Left forelimb (tissue), 1 donor: ENCODE results near the gene CDIPT.
A peak's percentile ranks its signal among the peaks of the same experiment; 100 is the strongest.
"Not testable (repeated sequence)": the region's sequence is repeated elsewhere in the genome, so short reads cannot be mapped to it uniquely, and the experiment has no call there.

Source experiments
- DNase-seq: peaks from one replicate; pipeline ENCODE4 v3.0.0-alpha.2; 2018; ENCODE audit warnings: low spot score

Gene CDIPT, protein sequence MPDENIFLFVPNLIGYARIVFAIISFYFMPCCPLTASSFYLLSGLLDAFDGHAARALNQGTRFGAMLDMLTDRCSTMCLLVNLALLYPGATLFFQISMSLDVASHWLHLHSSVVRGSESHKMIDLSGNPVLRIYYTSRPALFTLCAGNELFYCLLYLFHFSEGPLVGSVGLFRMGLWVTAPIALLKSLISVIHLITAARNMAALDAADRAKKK

GRCh38 chr16:29862884-29863668 lies at the start of gene CDIPT:
Gene CDIPT (minus strand): TSS chr16:29863226. CDS start chr16:29862857, 369 bp downstream.
- peak; percentile 89 for DNase-seq

DNA sequence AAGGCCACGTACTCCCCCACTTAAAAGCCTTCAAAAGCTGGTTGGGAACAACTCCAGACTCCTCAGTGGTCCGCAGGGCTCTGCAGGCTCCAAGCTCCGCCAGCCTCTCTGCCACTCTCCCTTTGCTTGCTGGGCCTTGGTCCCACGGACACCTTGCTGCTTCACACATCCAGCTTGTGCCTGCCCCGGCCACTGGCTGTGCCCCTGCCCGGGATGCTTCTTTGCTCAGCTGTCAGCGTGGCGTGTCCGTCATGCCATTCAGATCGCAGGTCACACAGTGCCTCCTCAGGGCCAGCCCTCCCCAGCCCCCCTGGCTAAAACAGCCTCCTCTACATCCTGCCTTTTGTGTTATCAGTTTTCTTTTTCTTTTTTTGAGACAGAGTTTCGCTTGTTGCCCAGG lies 49.1 kb upstream of the CDIPT start:
- DNase-seq: no peak

DNA sequence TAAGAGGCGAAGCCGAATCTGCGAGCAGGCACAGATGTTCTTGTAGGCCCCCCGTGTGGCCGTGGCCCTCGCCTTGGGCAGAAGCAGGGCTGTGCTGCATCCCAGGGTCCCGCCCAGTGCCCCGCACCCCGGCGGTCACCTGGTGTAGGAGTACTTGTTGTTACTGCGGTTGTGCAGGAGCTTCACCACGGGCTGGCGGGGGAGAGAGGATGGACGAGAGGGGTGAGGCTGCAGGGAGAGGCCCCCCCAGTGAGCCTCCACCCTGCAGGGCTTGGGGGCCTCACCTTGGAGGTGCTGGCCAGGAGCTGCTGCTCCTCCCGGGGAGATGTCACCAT lies 48.6 kb upstream of the CDIPT start:
- no peak for DNase-seq

- DNase-seq: no peak
Observed at GRCh38 chr16:29910819-29911675, 48.0 kb upstream of the CDIPT start.

DNA sequence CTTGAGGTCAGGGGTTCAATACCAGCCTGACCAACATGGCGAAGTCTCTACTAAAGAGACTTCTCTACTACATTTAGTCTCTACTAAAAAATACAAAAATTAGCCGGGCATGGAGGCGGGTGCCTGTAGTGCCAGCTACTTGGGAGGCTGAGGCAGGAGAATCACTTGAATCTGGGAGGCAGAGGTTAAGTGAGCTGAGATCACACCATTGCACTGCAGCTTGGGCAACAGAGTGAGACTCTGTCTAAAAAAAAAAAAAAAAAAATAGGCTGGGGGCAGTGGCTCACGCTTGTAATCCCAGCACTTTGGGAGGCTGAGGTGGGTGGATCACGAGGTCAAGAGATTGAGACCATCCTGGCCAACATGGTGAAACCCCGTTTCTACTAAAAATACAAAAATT lies 46.8 kb upstream of the CDIPT start:
- not testable (repeated sequence) for DNase-seq

GRCh38 chr16:29909391-29909790 lies 46.4 kb upstream of the CDIPT start:
- DNase-seq: no peak

DNA sequence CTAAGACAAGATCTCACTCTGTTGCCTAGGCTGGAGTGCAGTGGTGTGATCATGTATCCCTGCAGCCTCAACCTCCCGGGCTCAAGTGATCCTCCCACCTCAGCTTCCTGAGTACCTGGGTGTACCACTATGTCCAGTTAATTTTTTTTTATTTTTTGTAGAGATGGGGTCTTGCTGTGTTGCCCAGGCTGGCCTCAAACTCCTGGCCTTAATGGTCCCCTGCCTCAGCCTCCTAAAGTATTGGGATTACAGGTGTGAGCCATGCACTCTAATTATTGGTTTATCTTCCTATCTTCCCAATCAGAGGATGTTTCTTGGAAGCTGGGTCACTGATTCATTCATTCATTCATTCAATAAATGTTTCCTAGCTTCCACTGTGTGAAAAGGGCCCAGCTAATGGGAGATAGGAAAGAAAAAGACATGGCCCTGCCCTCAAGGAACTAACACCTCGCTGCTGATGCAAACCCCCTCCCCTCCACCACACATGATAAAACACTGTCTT lies 45.7 kb upstream of the CDIPT start:
- no peak for DNase-seq

GRCh38 chr16:29907973-29908372 lies 44.9 kb upstream of the CDIPT start:
- DNase-seq: no peak

DNA sequence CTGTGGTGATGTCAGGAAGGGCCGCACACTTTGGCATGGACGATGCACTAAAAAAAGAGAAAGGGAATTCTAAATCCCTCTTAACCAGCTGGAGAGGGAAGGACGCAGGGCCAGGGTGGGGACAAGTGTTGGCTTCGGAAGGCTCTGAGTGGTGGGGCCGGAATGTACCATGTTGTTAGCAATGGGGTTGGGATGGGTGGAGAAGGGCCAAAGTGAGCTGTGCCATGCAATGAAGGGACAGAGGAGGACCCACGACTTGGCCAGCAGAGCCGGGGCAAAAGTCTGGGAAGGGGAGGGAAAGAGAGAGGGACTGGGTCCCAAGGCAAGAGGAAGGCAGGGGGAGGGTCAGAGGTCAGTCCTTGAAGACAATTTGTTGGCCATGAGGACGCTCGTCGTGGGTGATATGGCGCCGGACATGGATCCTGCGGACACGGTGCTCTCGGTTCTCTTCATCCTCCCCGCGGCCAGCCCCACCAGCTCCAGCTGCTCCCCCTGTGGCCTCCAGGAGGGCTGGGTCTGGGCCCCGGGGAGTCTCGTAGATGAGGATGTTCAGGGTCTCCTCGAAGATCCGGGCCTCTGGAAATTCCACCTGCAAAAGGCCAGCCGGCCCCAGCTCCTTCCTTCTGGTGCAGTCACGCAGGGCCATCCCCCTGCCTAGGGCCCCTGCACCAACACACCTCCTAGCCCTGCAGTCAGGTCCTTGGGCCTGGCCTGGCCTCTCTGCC lies 43.7 kb upstream of the CDIPT start:
- DNase-seq: no peak

DNA sequence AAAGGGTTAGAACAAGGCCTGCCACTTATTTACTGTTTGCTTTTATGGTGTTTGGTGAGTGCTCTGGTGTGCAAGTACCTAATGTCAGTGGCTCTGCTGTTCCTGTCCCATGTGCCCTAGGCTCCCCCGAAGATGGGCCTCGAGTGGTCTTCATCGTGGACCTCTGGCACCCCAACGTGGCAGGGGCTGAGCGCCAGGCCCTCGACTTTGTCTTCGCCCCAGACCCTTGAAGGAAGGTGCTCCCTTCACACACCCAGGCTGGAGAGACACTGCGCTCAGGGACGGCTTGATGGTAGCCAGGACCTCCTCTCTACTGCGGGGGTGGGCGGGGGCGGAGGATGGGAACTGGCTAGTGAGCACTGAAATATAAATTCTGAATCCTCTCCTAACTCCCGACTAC lies 42.6 kb upstream of the CDIPT start:
- DNase-seq: no peak

- no peak for DNase-seq
Observed at GRCh38 chr16:29904947-29905346, 41.9 kb upstream of the CDIPT start.

DNA sequence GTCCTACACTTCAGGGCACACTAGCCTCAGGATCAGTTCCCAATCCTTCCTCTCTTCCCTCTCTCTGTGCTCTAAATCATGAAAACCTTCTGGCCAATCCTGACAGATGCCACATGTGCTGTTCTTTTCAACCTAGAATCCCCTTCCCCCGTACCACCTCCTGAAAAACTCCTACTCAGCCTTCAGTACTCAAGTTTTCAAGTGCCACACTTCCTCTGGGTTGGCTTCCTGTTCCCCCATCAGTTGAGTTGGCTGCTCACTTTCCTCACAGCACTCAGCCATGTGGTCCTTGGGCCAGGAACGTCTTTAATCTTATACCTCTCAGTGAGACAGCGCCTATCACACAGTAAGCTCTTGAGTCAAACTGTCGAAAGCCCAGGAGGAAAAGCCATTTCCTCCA lies 40.6 kb upstream of the CDIPT start:
- DNase-seq: no peak

DNA sequence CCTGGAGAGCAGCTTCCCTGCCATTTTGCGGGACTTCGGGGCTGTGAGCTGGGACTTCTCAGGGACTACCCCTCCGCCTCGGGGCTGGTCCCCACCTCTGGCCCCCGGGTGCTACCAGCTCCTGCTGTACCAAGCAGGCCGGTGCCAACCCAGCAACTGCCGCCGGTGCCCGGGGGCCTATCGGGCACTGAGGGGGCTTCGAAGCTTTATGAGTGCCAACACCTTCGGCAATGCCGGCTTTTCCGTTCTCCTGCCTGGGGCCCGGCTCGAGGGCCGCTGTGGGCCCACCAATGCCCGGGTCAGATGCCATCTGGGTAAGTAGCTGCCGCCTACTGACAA lies 38.5 kb upstream of the CDIPT start:
- no peak for DNase-seq

- no peak for DNase-seq
Observed at GRCh38 chr16:29900888-29901606, 38.0 kb upstream of the CDIPT start.

DNA sequence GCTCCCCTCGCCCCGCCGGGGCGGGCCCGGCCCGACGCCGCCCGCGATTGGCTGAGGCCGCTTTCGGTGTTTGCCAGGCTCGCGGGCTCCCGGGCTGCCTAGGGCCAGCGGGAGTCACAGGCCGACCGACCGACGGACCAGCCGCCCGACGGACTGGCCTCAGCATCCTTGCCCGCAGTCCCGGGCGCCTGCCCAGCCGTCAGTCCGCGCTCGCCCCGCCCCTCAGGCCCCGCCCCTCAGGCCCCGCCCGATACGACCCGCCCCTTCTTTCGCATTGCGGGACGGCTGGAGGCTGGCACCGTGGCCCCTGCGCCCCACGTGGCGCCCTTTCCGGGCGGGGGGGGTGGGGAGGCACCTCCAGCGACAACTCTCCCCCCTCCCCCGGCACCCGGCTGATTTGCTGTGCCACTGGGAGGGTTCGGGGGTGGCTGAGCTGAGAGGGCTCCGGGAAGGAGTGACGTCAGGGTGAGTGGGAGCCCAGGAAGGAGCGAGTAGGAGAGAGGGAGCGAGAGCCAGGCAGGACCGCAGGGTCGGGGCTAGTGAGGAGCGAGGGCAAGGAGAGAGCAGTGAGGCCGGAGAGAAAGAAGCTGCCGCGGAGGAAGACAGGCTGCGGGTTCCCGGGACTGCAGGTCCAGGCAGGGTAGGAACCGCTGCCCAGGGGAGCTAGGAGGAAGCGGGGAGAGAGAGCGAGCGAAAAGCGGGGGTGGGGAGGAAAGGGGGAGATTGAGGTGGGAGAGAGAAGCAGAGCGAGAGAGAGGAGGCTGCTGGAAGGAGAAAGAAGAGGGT lies 37.3 kb upstream of the CDIPT start, which contains the start of gene ASPHD1:
Gene ASPHD1, plus strand, starts transcription at position 387 of the 786 bp plus-strand sequence. CDS start 484 bp downstream, outside the sequence.
- DNase-seq: peak; percentile 87

DNA sequence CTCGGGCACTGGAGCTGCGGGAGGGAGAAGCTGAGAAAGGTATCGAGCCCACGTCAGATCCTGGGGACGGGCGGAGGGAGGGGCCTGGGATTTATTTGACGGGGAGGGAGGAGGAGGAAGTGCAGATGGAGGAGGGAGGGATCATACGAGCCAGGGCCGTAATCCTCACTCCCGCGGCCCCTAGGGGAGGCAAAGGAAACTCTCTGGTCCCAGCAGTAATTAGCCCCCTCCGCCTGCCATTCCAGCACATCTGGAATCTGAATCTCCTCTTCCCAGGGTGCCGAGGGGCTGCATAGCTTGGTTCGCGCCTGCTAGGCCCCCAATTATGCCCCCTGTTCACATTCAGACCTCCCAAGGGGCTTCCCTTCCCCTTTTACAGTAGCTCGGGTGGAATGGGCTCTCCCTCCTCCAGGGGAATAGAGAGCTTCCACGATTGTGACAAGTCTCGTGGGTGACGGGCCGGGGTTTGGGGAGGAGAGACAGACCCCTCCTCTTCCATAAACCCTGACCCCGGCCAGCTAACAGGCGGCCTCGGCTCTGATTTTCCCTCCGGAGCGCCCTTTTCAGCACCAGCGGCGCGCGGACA lies 36.6 kb upstream of the CDIPT start, which contains the start of gene SEZ6L2:
Gene SEZ6L2, minus strand, starts transcription at position 35 of the 586 bp plus-strand sequence. CDS start 531 bp downstream, outside the sequence.
- no peak for DNase-seq

DNA sequence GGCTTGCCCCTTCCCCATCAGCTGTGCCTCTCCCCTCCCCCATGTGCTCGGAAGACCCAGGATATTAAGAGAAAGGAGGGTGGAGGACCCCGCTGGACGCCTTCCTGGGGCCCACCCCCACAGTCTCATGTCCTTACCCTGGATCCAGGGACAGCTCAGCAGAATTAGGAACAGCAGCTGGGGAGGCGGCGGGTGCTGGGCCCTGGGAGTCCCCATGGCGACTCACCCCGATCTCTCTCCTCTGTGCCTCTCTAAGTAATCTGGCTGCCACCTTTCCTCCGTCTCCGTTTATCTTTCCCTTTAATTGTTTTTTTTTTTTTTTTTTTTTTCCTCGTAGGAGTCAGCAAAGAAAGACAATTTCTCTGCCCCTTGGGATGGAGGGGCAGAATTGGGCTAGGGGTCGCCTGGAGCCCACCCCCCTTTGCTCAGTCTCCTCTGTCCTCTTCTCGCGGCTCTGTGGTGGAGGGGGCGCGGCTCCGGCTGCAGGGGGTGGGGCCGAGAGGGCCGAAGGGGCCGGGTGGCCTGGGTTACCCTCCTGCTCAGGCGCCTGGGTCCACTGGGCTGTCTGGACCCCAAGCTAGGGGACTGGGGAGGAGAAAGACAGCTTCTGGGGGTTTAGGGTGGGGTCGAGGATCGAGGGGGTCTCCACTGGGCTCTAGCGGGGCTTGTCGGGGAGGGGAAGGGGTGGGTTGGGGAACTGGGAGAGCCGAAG lies 35.9 kb upstream of the CDIPT start:
- DNase-seq: no peak

DNA sequence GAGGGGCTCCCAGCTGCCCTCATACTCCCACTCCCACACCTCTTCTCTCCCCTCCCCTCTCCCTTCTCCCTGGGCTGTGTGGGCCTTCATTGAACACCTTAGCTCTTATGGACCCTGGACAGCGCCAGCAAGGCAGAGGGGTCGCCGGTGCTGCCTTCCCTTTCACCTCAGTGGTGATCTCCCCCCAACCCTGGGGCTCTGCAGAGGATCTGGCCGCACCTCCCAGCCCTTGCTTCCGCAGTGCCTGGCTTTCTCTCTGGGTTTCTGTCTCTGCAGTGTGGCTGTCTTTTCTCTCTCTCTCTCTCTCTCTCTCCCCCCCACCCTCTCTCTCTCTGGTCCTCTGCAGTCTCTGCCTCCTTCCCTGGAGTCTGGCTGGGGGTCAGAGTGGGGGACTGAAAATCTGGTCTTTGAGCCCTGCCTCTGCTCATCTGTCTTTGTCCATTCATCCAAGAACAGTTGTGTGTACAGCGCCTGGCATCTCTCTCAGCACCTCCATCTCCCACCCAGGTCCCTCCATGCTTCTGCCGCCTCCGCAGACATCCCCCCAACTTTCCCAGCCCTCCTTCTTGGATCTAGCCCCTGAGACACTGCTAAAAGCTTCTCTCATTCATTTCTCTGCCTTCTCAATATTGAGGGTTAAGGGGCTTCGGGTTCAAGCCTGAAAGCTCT lies 35.2 kb upstream of the CDIPT start:
- DNase-seq: no peak

GRCh38 chr16:29897333-29897732 lies 34.3 kb upstream of the CDIPT start:
- no peak for DNase-seq
